HCT116 (cell line): Measurements from ENCODE around the gene DHCR7. TPM values are rescaled to one million over a fixed set of nuclear protein-coding genes. Genes with fewer than 3 reads are reported as not detected.

Experiments used
- ATAC-seq: fragments of 200-7000 bp; cut with Tn5 transposase; 2 replicates; pipeline ENCODE4 v1.9.1; 2020; ENCODE audit warnings: mild to moderate bottlenecking, moderate library complexity
- BruUV-seq: library from RNA; stranded (reverse); fragments of 400-500 nt; replicated peaks from 2 replicates; lab custom pipeline; 2021; lab: Mats Ljungman, UMichigan
- CTCF ChIA-PET: fragments of 300-600 bp; sonication (Branson Sonifier 250); formaldehyde crosslinking; loops from one replicate; lab custom pipeline; 2021; ENCODE audit warnings: antibody characterized with exemption; lab: Charles Lee
- POLR2A ChIA-PET: fragments of 300-600, 350-600 bp; sonication (Branson Sonifier 250); formaldehyde crosslinking; loops from one replicate; lab custom pipeline; 2021; ENCODE audit warnings: antibody characterized with exemption; lab: Charles Lee
- RAD21 ChIA-PET, 2 experiments: fragments of 300-600 bp; sonication (Branson Sonifier 250); formaldehyde crosslinking; loops; one replicate each; lab custom pipeline; 2023; ENCODE audit warnings: low total read pairs in 2 of 2; ENCODE audit not compliant: uncharacterized antibody in 2 of 2, unreplicated experiment in 2 of 2, low non-redundant PET in 1 of 2; lab: Charles Lee
- DNase-seq: peaks from one replicate; pipeline ENCODE4 v3.0.0-alpha.2; 2010; ENCODE audit warnings: low read depth, low spot score
- H2AFZ ChIP-seq: fragments of 200-600 bp; shearing (Covaris generic), sonication (generic); 2 replicates; pipeline ENCODE4 v1.6.1; 2017; ENCODE audit warnings: low read depth, mixed run types, mixed read lengths, antibody characterized with exemption, low read length; ENCODE audit not compliant: poor library complexity, severe bottlenecking
- H3K27ac ChIP-seq: 2 replicates; pipeline ENCODE4 v1.5.1; 2012; ENCODE audit warnings: low read depth, low read length
- H3K27me3 ChIP-seq: fragments of 200-600 bp; sonication (generic); 2 replicates; pipeline ENCODE4 v1.6.1; 2016; ENCODE audit warnings: mixed run types, low read length, mixed read lengths; ENCODE audit not compliant: insufficient read depth
- H3K36me3 ChIP-seq, 2 experiments: fragments of 200-500 bp in 1 of 2; fragments of 200-600 bp in 1 of 2; sonication (Bioruptor generic) in 1 of 2; sonication (generic) in 1 of 2; 2 replicates each; pipeline versions ENCODE4 v1.5.1 to v1.6.1; 2014 to 2016; ENCODE audit warnings: low read length in 2 of 2, inconsistent platforms in 1 of 2, mixed read lengths in 1 of 2, mixed run types in 1 of 2; ENCODE audit not compliant: insufficient read depth in 2 of 2, control insufficient read depth in 1 of 2
- H3K4me1 ChIP-seq, 2 experiments: fragments of 200-600 bp in 1 of 2; sonication (generic) in 1 of 2; 2 replicates each; pipeline versions ENCODE4 v1.5.1 to v1.6.1; 2012 to 2017; ENCODE audit warnings: low read length in 2 of 2, inconsistent platforms in 1 of 2, mild to moderate bottlenecking in 1 of 2, mixed read lengths in 1 of 2, mixed run types in 1 of 2, moderate library complexity in 1 of 2; ENCODE audit not compliant: insufficient read depth in 2 of 2, control insufficient read depth in 1 of 2
- H3K4me2 ChIP-seq: fragments of 200-600 bp; sonication (generic); 2 replicates; pipeline ENCODE4 v1.6.1; 2017; ENCODE audit warnings: mixed run types, low read length, mixed read lengths
- H3K4me3 ChIP-seq, 2 experiments: fragments of 200-600 bp in 1 of 2; sonication (generic) in 1 of 2; replicated peaks in 1 of 2; 2 replicates each; pipeline ENCODE4 v1.5.1; 2011 to 2016; ENCODE audit warnings: low read length in 2 of 2, control low read depth in 1 of 2, low read depth in 1 of 2, mild to moderate bottlenecking in 1 of 2, mixed read lengths in 1 of 2, mixed run types in 1 of 2
- H3K79me2 ChIP-seq: fragments of 200-600 bp; sonication (generic); 2 replicates; pipeline ENCODE4 v1.6.1; 2017; ENCODE audit warnings: mild to moderate bottlenecking, mixed run types, low read length, moderate library complexity, mixed read lengths; ENCODE audit not compliant: insufficient read depth
- H3K9ac ChIP-seq: fragments of 200-600 bp; sonication (generic); 2 replicates; pipeline ENCODE4 v1.6.1; 2016; ENCODE audit warnings: low read length, mixed read lengths
- H3K9me2 ChIP-seq: fragments of 200-600 bp; sonication (generic), shearing (Covaris generic); 2 replicates; pipeline ENCODE4 v1.6.1; 2017; ENCODE audit warnings: mixed run types, mild to moderate bottlenecking, moderate library complexity; ENCODE audit not compliant: insufficient read depth
- H3K9me3 ChIP-seq, 2 experiments: fragments of 200-500 bp in 1 of 2; fragments of 200-600 bp in 1 of 2; sonication (Bioruptor generic) in 1 of 2; sonication (generic) in 1 of 2; 2 replicates each; pipeline ENCODE4 v1.6.1; 2014 to 2017; ENCODE audit warnings: low read length in 2 of 2, mixed read lengths in 2 of 2, inconsistent platforms in 1 of 2, low read depth in 1 of 2, mild to moderate bottlenecking in 1 of 2, mixed run types in 1 of 2, moderate library complexity in 1 of 2; ENCODE audit not compliant: control insufficient read depth in 1 of 2, insufficient read depth in 1 of 2
- H4K20me1 ChIP-seq: fragments of 200-600 bp; sonication (generic), shearing (Covaris generic); 2 replicates; pipeline ENCODE4 v1.6.1; 2017; ENCODE audit warnings: mixed run types, mild to moderate bottlenecking, moderate library complexity; ENCODE audit not compliant: insufficient read depth
- ATF3 ChIP-seq: IDR thresholded peaks from 2 replicates; pipeline ENCODE4 v1.6.1; 2012
- EGR1 ChIP-seq: IDR thresholded peaks from 2 replicates; pipeline ENCODE4 v1.6.1; 2012; ENCODE audit warnings: low read depth
- ELF1 ChIP-seq: IDR thresholded peaks from 2 replicates; pipeline ENCODE4 v1.6.1; 2012; ENCODE audit warnings: low read depth, borderline replicate concordance
- FOSL1 ChIP-seq: IDR thresholded peaks from 2 replicates; pipeline ENCODE4 v1.6.1; 2012; ENCODE audit warnings: low read depth
- JUND ChIP-seq: IDR thresholded peaks from 2 replicates; pipeline ENCODE4 v1.6.1; 2012
- POLR2A ChIP-seq: IDR thresholded peaks from 2 replicates; pipeline ENCODE4 v1.7.0; 2011; ENCODE audit warnings: borderline replicate concordance; ENCODE audit not compliant: insufficient read depth, insufficient read length; ENCODE audit errors: extremely low read depth
- SIN3A ChIP-seq: IDR thresholded peaks from 2 replicates; pipeline ENCODE4 v1.6.1; 2012; ENCODE audit warnings: low read depth
- intact Hi-C: fragments of 100-400 bp; cut with micrococcal nuclease; formaldehyde crosslinking; loops from 2 replicates; pipeline ENCODE4 v1.10.0; 2022
- total RNA-seq: library from RNA; stranded (reverse); gene quantifications from one replicate; pipeline ENCODE4 v1.2.1, GENCODE V29; 2021; ENCODE audit not compliant: unreplicated experiment
- TF ChIP-seq, protein P1 (sequence below): IDR thresholded peaks from 2 replicates; pipeline ENCODE4 v1.6.1; 2012; ENCODE audit warnings: low read depth

Gene DHCR7
- total RNA-seq, 1 experiment from 2014 or later = 115 TPM

DNA sequence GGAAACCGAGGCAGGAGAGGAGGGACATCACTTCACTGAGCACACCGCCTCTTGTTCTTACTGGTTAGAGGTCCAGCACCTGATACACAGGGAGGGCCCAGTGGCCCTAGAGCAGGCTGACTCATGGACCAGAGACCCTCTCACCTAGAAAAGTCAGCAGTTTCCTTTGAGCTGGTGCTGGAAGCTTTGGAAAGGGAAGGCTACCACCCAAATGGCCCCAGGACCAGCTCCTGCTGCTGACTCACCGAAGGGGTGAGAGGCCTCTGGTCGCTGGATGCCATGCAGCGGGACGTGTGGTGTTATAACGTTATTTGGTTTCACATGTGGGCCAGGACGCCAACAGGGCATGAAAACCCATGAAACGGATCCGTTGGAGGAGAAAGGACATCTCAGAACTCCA lies 8.6 kb upstream of the DHCR7 start:
- H3K4me3 ChIP-seq = no peak overlapping the region
- peaks cover 5 to 12% of the 10 kb centered on the region in 2 experiments; a peak in 2 of 4 replicates for H3K4me1 ChIP-seq
- H4K20me1 ChIP-seq = peaks cover 3% of the 10 kb centered on the region; the same call in 1 of the 2 replicates
- no peak for DNase-seq
- POLR2A ChIA-PET = no interaction called here
- H3K9ac ChIP-seq = no peak overlapping the region
- no peak overlapping the region for H2AFZ ChIP-seq
- no peaks in the 10 kb centered on the region for H3K27me3 ChIP-seq
- BruUV-seq = no TSS peak
- no peak for TF ChIP-seq JUND
- TF ChIP-seq EGR1 = no peak
- no peak for TF ChIP-seq FOSL1
- no peak for TF ChIP-seq ATF3
- TF ChIP-seq, protein P1, sequence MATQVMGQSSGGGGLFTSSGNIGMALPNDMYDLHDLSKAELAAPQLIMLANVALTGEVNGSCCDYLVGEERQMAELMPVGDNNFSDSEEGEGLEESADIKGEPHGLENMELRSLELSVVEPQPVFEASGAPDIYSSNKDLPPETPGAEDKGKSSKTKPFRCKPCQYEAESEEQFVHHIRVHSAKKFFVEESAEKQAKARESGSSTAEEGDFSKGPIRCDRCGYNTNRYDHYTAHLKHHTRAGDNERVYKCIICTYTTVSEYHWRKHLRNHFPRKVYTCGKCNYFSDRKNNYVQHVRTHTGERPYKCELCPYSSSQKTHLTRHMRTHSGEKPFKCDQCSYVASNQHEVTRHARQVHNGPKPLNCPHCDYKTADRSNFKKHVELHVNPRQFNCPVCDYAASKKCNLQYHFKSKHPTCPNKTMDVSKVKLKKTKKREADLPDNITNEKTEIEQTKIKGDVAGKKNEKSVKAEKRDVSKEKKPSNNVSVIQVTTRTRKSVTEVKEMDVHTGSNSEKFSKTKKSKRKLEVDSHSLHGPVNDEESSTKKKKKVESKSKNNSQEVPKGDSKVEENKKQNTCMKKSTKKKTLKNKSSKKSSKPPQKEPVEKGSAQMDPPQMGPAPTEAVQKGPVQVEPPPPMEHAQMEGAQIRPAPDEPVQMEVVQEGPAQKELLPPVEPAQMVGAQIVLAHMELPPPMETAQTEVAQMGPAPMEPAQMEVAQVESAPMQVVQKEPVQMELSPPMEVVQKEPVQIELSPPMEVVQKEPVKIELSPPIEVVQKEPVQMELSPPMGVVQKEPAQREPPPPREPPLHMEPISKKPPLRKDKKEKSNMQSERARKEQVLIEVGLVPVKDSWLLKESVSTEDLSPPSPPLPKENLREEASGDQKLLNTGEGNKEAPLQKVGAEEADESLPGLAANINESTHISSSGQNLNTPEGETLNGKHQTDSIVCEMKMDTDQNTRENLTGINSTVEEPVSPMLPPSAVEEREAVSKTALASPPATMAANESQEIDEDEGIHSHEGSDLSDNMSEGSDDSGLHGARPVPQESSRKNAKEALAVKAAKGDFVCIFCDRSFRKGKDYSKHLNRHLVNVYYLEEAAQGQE = no peak
- no peak for TF ChIP-seq ELF1
- no peak for TF ChIP-seq SIN3A
- TF ChIP-seq POLR2A = no peak
- TF ChIP-seq, all 23 proteins: peak for 0
- Histone ChIP-seq H3K4me2 (no peak overlapping the region), H3K79me2 (peaks cover 16% of the 10 kb centered on the region), H3K27ac (no peak overlapping the region), H3K36me3 (peaks cover 30 to 39% of the 10 kb centered on the region in 2 experiments; a peak in 3 of 4 replicates), H3K9me2 (no peaks in the 10 kb centered on the region), H3K9me3 (no peaks in the 10 kb centered on the region)
- ATAC-seq = no peak
- intact Hi-C loops = no loop called here
- RAD21 ChIA-PET = no interaction called here
- CTCF ChIA-PET = no interaction called here
